Activated CD4-positive, alpha-beta T cell treated with anti-CD3 and anti-CD28 coated beads for 36 hours (primary cell): ENCODE data around the gene COLEC12. TPM values are rescaled to one million over a fixed set of nuclear protein-coding genes. Genes with fewer than 3 reads are reported as not detected.

Experiments
- ATAC-seq: fragments of 200-7000 bp; cut with Tn5 transposase; one replicate; pipeline ENCODE4 v1.10.0; 2021; ENCODE audit warnings: mild to moderate bottlenecking, moderate library complexity
- CTCF ChIA-PET: fragments of 350-600 bp; sonication (Branson Sonifier 250); formaldehyde crosslinking; loops from one replicate; lab custom pipeline; 2021; ENCODE audit warnings: antibody characterized with exemption; lab: Charles Lee
- POLR2A ChIA-PET: fragments of 350-600 bp; sonication (Branson Sonifier 250); formaldehyde crosslinking; loops from one replicate; lab custom pipeline; 2021; ENCODE audit warnings: antibody characterized with exemption, inconsistent platforms; lab: Charles Lee
- DNase-seq: peaks from one replicate; pipeline ENCODE4 v3.0.0-alpha.2; 2020
- H3K27ac Mint-ChIP-seq: one replicate; pipeline ENCODE4 v1.8.0; 2021; ENCODE audit warnings: mixed read lengths
- H3K27me3 Mint-ChIP-seq: one replicate; pipeline ENCODE4 v1.8.0; 2021; ENCODE audit warnings: mixed read lengths
- H3K36me3 Mint-ChIP-seq: one replicate; pipeline ENCODE4 v1.8.0; 2021; ENCODE audit warnings: low read depth, mixed read lengths
- H3K4me1 Mint-ChIP-seq: one replicate; pipeline ENCODE4 v1.8.0; 2021; ENCODE audit warnings: mixed read lengths
- H3K4me3 Mint-ChIP-seq: one replicate; pipeline ENCODE4 v1.8.0; 2021; ENCODE audit warnings: mild to moderate bottlenecking, moderate library complexity, mixed read lengths
- H3K9me3 Mint-ChIP-seq: one replicate; pipeline ENCODE4 v1.8.0; 2021; ENCODE audit warnings: low read depth, mixed read lengths
- intact Hi-C, 2 experiments: fragments of 100-400 bp; cut with DNase I in 1 of 2; cut with micrococcal nuclease in 1 of 2; formaldehyde crosslinking; loops; one replicate each; pipeline versions ENCODE4 v1.14.2 to v1.15.1; 2022 to 2024; cut with DNase I, micrococcal nuclease
- total RNA-seq, 2 experiments: library from RNA; stranded (reverse); gene quantifications; one replicate each; pipeline ENCODE4 v1.2.3, GENCODE V29; 2021

The COLEC12 gene
- total RNA-seq, result not detected

DNA sequence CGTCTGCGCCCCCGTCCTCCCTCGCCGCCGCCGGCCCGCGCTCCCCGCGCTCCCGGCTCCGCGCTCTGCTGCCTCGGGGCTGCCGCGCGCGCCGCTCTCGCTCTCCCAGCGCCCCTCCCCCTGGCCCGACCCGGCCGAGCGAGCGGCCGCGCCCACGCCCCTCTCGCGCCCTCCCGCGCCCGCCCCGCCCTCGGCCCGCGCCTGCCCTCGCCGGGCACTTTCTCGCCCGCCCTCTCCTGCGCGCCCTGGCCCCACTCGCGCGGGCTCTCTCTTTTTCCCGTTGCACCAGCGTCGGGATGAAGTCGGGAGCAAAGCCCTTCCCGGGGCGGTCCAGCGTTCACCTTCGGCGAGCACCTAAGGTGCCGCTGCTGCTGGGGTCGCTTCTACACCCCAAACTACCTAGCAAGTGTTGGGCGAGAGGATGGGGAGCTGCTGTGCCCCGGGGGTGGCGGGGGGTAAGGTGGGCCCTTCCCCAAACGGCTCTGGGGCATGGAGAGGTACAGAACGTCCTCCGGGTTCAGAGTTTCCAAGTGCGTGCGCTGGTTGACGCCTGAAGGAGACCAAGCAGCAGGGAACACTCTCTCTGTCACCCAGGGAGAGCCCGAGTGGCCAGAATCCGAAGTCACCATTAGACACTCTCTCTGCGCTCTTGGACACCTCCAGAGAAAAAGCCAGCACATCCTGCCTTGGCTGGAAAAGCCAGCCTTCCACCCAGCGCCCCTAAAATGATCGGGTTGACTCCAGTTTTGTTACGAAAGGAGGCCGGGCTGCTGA lies at the start of gene COLEC12:
TSS of gene COLEC12 (minus strand) at position 70 of the 774 bp plus-strand sequence. CDS start 187 bp downstream, outside the sequence.
- ChIA-PET POLR2A (no interaction called here), CTCF (no interaction called here)
- no peak within 1 kb of the TSS for H3K4me3 Mint-ChIP-seq
- no peak for ATAC-seq
- no peaks in the 10 kb centered on the region for H3K36me3 Mint-ChIP-seq
- peaks cover 5% of the 10 kb centered on the region for H3K4me1 Mint-ChIP-seq
- DNase-seq, result peak; percentile 12
- no peaks in the 10 kb centered on the region for H3K9me3 Mint-ChIP-seq
- intact Hi-C loops, result loop anchor here in 1 of 2 experiments (5.0 kb wide), 1 partner anchor 401 kb away; the partner anchor contains the start of gene ADCYAP1
- H3K27me3 Mint-ChIP-seq, result peaks cover 47% of the 10 kb centered on the region
- H3K27ac Mint-ChIP-seq, result no peak within 1 kb of the TSS

DNA sequence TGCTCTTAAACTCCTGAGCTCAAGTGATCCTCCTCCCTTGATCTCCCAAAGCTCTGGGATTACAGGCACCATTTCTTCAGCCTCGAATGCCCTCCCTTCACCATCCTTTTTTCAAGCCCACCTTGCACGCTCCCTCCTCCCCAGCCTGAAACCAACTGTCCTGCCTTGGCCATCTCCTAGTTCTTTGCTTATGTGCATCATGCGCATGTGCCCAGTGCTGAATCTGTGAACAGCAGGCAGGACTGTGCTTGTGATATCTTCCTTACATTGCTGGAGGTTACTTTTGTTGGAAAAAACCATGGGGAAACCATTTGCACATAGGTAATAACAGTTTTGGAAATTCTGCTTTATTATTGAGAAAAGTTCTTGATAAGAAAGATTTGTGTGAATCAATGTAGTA lies 49.5 kb upstream of the COLEC12 start:
- CTCF ChIA-PET, result no interaction called here
- H3K9me3 Mint-ChIP-seq, result no peaks in the 10 kb centered on the region
- DNase-seq (no peak), ATAC-seq (no peak)
- no peaks in the 10 kb centered on the region for H3K27me3 Mint-ChIP-seq
- H3K4me1 Mint-ChIP-seq, result no peaks in the 10 kb centered on the region
- no peak overlapping the region for H3K27ac Mint-ChIP-seq
- POLR2A ChIA-PET, result no interaction called here
- no peak overlapping the region for H3K4me3 Mint-ChIP-seq
- H3K36me3 Mint-ChIP-seq, result no peaks in the 10 kb centered on the region
- intact Hi-C loops, result no loop called here

DNA sequence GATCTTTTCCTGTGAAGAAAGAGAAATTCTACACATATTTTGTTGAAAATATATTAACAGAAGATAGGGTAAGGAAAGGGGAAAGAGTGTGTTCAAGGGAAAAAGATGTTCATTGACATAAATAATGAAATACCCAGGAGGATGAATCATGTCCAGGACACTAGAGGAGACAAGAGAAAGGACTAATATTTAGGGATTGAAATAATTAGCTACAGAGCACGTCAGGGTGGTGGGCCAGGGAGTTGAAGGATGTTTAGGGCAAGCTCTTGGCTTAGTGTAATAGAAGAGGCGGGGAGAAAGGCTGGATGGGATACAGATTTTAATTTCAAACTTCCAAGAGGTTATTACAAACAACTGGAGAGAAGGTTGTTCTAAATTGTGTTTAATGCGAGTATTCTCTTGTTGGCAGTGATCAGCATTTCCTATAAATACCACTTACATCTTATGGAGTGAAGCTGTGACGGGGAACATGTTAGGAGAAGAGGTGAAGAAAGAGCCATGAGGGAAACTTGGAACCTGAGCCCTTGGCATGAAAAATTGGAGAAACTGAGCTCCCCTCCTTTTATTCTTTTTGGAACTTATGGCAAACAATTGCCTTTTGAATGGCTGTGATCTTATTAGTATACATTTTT lies 43.1 kb upstream of the COLEC12 start:
- Mint-ChIP-seq H3K27me3 (no peaks in the 10 kb centered on the region), H3K4me3 (no peak overlapping the region), H3K36me3 (no peaks in the 10 kb centered on the region), H3K4me1 (no peaks in the 10 kb centered on the region), H3K27ac (no peak overlapping the region), H3K9me3 (no peaks in the 10 kb centered on the region)
- ATAC-seq, result no peak
- no peak for DNase-seq
- CTCF ChIA-PET, result no interaction called here
- intact Hi-C loops, result no loop called here
- POLR2A ChIA-PET, result no interaction called here

DNA sequence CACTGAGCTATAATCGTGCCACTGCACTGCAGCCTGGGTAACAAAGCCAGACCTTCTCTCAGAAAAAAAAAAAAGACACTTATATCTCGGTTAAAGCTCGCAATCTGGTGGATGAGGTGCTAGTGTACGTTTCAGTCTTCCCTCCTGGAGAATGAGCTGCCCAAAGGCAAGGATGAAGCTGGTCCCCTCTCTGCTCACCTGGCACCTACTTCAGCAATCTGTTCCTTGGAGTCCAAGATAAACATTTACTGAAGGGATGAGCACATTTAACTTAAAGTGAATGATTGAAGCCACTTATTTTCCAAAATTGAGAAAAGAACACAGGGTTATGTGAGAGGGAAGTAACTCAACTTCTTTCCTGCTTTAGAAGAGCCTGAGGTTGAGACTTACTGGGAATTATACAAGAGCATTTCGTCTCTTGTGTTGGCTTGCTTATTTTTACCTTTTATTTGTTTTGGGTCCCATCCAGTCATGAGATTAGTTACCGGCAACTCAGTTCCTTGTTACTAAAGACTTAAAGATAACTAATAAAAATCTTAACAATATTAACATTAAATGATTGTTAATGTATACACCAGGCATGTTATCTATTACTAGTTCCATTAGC lies 33.6 kb upstream of the COLEC12 start:
- H3K4me1 Mint-ChIP-seq, result no peaks in the 10 kb centered on the region
- no peak for DNase-seq
- H3K4me3 Mint-ChIP-seq, result no peak overlapping the region
- H3K9me3 Mint-ChIP-seq, result no peaks in the 10 kb centered on the region
- no peak for ATAC-seq
- ChIA-PET POLR2A (interaction anchor here (0.6 kb wide), 1 partner anchor 580 kb away, joined by 9 read pairs; no protein-coding TSS in a partner anchor), CTCF (no interaction called here)
- H3K27ac Mint-ChIP-seq, result no peak overlapping the region
- intact Hi-C loops, result no loop called here
- H3K36me3 Mint-ChIP-seq, result no peaks in the 10 kb centered on the region
- peaks cover 11% of the 10 kb centered on the region for H3K27me3 Mint-ChIP-seq

DNA sequence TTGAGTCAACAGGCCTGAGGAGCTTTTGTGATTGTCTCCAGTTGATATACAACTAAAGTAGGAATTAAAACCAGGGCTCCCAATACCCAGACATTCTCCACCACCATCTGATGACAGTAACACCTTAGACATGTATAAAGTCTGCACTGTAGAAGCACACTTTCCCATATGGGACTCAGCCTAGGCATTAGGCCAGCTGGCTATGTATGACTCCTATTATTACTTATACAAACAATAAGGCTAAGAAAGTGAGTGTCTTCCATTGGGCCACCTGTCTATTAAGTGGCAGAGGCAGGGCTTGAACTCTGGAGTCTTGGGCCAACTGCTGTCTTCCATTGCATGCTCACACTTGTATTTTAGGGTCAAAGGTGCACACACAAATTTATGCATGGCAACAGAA lies 32.1 kb upstream of the COLEC12 start:
- no peaks in the 10 kb centered on the region for H3K36me3 Mint-ChIP-seq
- POLR2A ChIA-PET, result no interaction called here
- H3K4me3 Mint-ChIP-seq, result no peak overlapping the region
- H3K4me1 Mint-ChIP-seq, result no peaks in the 10 kb centered on the region
- ATAC-seq (no peak), DNase-seq (no peak)
- CTCF ChIA-PET, result no interaction called here
- no peaks in the 10 kb centered on the region for H3K9me3 Mint-ChIP-seq
- H3K27ac Mint-ChIP-seq, result no peak overlapping the region
- peaks cover 11% of the 10 kb centered on the region for H3K27me3 Mint-ChIP-seq
- intact Hi-C loops, result no loop called here

DNA sequence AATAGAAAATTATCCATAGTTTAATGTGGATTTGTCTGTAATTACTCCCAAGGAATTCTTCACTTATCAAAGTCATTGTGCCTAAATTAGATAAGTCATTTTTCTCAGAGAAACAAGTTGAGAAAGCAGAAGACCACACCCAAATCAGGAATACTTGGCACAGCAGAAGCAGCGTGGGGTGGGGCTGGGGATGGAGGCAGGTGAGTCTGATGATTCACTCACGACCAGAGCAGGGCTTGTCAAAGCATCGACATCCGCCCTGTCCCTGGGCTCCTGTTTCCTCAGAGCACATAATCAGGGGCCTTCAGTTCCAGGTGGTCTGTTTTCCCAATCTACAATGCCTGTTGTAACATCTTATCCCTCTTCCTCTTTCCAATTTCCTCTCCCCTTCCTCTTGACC lies 31.5 kb upstream of the COLEC12 start:
- DNase-seq, result no peak
- intact Hi-C loops, result no loop called here
- Mint-ChIP-seq H3K27me3 (peaks cover 11% of the 10 kb centered on the region), H3K9me3 (no peaks in the 10 kb centered on the region), H3K27ac (no peak overlapping the region), H3K36me3 (no peaks in the 10 kb centered on the region), H3K4me3 (no peak overlapping the region), H3K4me1 (no peaks in the 10 kb centered on the region)
- ChIA-PET POLR2A (no interaction called here), CTCF (no interaction called here)
- no peak for ATAC-seq

DNA sequence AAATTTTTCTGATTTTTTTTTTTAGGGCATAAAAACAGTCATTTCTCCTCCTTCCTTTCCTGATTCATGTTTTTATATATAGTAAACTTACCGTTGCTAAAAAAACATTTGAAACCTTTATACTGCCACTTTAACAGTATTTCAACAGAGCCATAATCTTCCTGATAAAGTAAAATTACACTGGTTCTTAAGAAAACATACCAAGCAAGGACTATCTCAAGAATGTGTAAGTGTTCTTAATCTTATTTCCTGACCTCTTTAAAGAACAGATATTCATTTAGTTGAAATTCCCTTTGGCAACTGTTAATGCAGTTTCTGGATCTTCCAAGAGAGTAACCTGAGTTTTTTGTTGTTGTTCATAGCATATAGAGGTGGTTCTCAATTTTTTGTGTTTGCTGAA lies 26.6 kb upstream of the COLEC12 start:
- no peak overlapping the region for H3K27ac Mint-ChIP-seq
- intact Hi-C loops, result no loop called here
- H3K36me3 Mint-ChIP-seq, result no peaks in the 10 kb centered on the region

DNA sequence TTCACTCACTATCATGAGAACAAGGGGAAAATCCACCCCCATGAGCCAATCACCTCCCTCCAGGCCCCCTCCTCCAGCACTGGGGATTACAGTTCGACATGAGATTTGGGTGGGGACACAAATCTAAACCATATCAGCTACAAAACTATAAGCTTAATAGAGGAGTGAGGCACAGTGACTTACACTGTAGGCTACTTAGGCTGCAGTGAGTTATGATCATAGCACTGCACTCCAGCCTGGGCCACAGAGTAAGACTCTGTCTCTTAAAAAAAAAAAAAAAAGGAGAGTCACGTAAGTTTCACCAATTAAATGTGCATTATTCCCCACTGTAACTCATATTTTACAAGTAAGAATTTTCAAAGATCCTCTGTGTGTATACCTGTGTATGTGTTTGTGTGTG lies 26.2 kb upstream of the COLEC12 start:
- no peak overlapping the region for H3K4me3 Mint-ChIP-seq
- no peak overlapping the region for H3K27ac Mint-ChIP-seq
- H3K4me1 Mint-ChIP-seq, result no peaks in the 10 kb centered on the region
- peaks cover 5% of the 10 kb centered on the region for H3K27me3 Mint-ChIP-seq
- ChIA-PET POLR2A (no interaction called here), CTCF (no interaction called here)
- no peaks in the 10 kb centered on the region for H3K9me3 Mint-ChIP-seq
- intact Hi-C loops, result no loop called here
- no peak for ATAC-seq
- DNase-seq, result no peak
- no peaks in the 10 kb centered on the region for H3K36me3 Mint-ChIP-seq

More for the DNA sequence above, 26.6 kb upstream of the COLEC12 start:
- no peak for DNase-seq
- H3K27me3 Mint-ChIP-seq, result peaks cover 5% of the 10 kb centered on the region
- H3K4me3 Mint-ChIP-seq, result no peak overlapping the region
- no peak for ATAC-seq
- POLR2A ChIA-PET, result no interaction called here
- H3K9me3 Mint-ChIP-seq, result no peaks in the 10 kb centered on the region
- no peaks in the 10 kb centered on the region for H3K4me1 Mint-ChIP-seq
- CTCF ChIA-PET, result no interaction called here

DNA sequence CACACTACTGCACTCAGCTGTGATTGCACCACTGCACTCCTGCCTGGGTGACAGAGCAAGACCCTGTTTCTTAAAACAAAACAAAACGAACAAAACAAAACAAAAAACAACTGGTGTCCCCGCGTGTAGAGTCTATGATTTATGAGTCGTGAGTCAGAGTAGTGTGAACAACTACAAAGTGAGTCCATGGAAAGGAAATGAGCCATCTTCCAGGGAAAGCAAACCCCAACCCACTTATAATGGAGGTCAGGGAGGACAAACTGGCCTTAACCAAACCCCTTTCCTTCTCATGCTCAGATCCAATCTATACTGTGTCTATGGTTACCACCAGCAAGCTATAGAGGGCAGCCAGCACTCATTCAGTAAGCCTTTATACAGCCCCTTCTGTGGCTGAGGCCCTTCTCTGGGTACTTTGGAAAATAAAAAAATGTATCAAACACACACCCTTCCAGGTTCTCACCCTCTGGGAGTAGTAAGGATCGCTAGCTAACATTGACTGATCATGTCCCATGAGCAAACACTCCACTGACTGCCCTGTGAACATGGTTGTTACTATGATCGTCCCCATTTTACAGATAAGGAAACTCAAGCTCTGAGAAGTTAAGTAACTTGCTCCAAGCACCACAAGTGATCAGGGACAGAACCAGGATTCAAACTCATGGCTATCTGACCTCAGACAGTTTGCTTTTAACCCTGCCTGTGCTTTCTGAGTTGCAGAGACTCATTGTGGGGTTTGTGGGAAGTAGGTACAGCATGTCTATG lies 24.7 kb upstream of the COLEC12 start:
- ChIA-PET POLR2A (interaction anchor here (0.6 kb wide), 1 partner anchor 80 kb away, joined by 3 read pairs; no protein-coding TSS in a partner anchor), CTCF (no interaction called here)

DNA sequence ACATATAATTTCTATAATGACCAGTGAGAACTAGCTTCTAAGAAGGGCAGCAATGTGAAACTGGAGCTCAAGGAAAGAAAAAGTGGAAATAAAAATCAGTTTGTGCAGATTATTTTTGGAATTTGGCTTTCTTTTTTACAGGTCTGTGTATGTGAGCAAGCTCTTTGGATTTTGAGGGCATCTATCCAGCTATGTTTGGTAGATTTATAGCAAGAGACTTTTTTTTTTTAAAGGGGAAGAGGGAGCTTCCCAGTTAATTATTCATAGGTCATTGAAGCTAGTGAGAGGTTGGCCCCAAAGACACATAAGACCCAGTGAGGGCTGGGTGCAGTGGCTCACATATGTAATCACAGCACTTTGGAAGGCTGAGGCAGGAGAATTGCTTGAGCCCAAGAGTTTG lies 24.0 kb upstream of the COLEC12 start:
- Mint-ChIP-seq H3K4me1 (no peaks in the 10 kb centered on the region), H3K36me3 (no peaks in the 10 kb centered on the region), H3K27ac (no peak overlapping the region), H3K9me3 (no peaks in the 10 kb centered on the region), H3K4me3 (no peak overlapping the region), H3K27me3 (no peaks in the 10 kb centered on the region)
- POLR2A ChIA-PET, result interaction anchor here (0.6 kb wide), 1 partner anchor 80 kb away, joined by 3 read pairs; no protein-coding TSS in a partner anchor
- DNase-seq, result no peak
- CTCF ChIA-PET, result no interaction called here
- no peak for ATAC-seq
- intact Hi-C loops, result no loop called here

More for the DNA sequence above, 24.7 kb upstream of the COLEC12 start:
- Mint-ChIP-seq H3K4me1 (no peaks in the 10 kb centered on the region), H3K9me3 (no peaks in the 10 kb centered on the region), H3K36me3 (no peaks in the 10 kb centered on the region), H3K4me3 (no peak overlapping the region), H3K27me3 (peaks cover 3% of the 10 kb centered on the region), H3K27ac (no peak overlapping the region)
- DNase-seq (no peak), ATAC-seq (peak; percentile 30)
- intact Hi-C loops, result no loop called here

DNA sequence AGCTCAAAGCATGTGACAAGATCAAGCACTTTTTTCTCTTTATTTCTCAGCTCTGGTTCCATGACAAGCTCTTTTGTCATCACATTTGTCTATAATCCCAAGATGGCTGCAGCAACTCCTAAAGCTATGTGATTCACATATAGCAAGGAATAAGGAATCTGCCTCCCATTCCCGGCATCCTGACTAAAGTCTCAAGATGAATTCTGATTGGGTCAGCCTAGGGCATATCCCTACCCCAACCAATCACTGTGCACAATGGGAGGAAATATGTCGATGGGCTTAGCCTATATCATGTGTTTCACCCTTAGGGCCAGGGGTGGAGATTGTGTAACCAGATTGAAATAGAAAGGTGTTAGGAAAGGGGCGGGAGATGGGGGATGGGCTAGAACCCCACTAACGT lies 23.1 kb upstream of the COLEC12 start:
- Mint-ChIP-seq H3K4me1 (peaks cover 5% of the 10 kb centered on the region), H3K4me3 (no peak overlapping the region), H3K27me3 (peaks cover 2% of the 10 kb centered on the region), H3K27ac (no peak overlapping the region), H3K9me3 (no peaks in the 10 kb centered on the region), H3K36me3 (no peaks in the 10 kb centered on the region)
- DNase-seq, result no peak
- intact Hi-C loops, result no loop called here
- ATAC-seq, result no peak
- ChIA-PET POLR2A (no interaction called here), CTCF (no interaction called here)
